A549 treated with AZD2906 at 1 μM for 4 hours (cell line): ENCODE data around the gene AADACL2. TPM values are rescaled to one million over a fixed set of nuclear protein-coding genes. Genes with fewer than 3 reads are reported as not detected.

Source experiments
- total RNA-seq: library from RNA; stranded (reverse); fragments of 200-300 nt; extraction: Qiagen RNA extraction; gene quantifications from 5 replicates; pipeline ENCODE4 v1.2.3, GENCODE V29; 2022

Gene AADACL2, protein sequence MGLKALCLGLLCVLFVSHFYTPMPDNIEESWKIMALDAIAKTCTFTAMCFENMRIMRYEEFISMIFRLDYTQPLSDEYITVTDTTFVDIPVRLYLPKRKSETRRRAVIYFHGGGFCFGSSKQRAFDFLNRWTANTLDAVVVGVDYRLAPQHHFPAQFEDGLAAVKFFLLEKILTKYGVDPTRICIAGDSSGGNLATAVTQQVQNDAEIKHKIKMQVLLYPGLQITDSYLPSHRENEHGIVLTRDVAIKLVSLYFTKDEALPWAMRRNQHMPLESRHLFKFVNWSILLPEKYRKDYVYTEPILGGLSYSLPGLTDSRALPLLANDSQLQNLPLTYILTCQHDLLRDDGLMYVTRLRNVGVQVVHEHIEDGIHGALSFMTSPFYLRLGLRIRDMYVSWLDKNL
- not detected in 5 replicates for total RNA-seq

DNA sequence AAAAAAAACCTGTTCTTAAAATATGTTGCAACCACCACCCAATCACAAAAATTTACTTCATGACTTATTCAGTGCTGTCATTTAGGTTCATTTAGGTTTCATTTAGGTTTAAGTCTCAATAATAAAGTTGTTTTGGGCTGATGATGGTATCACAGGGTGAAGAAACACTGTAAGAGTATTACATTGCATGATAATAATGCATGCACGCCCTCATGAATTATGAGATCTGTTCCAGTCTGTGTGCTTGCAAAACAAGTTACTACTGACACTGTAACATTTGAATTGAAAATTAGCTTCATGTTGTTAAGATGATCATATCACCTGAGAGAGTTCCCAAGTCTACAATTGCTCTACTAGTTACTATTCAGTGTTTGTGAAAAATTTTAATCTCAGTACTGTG, at the start of gene AADACL2:
TSS of gene AADACL2 (plus strand) at position 315 of the 400 bp plus-strand sequence. CDS start 109 bp downstream, outside the sequence.

Other genes with a start within 250 kb of the AADACL2 start
- gene AADAC, start 80.2 kb downstream of the AADACL2 start, total RNA-seq: 9.2 to 11.5 TPM (median 10.1 TPM) in 5 replicates
- 0.07 to 0.18 TPM (median 0.09 TPM) in 5 replicates for gene SUCNR1, start 139.7 kb downstream of the AADACL2 start, total RNA-seq